Nephron (organoid): Measurements from ENCODE around the gene CBX7.

Experiments
- H3K27ac Mint-ChIP-seq, 3 experiments: 2 replicates each; pipeline ENCODE4 v1.8.0; 2020; ENCODE audit warnings: mixed read lengths in 3 of 3, mild to moderate bottlenecking in 2 of 3, moderate library complexity in 1 of 3
- H3K27me3 Mint-ChIP-seq: 2 replicates; pipeline ENCODE4 v1.8.0; 2021; ENCODE audit warnings: low read depth, mild to moderate bottlenecking, moderate library complexity, mixed read lengths
- H3K36me3 Mint-ChIP-seq: 2 replicates; pipeline ENCODE4 v1.8.0; 2020; ENCODE audit warnings: low read depth, mixed read lengths
- H3K4me1 Mint-ChIP-seq: 2 replicates; pipeline ENCODE4 v1.8.0; 2020; ENCODE audit warnings: mixed read lengths
- H3K4me3 Mint-ChIP-seq, 3 experiments: 2 replicates each; pipeline ENCODE4 v1.8.0; 2020; ENCODE audit warnings: mild to moderate bottlenecking in 3 of 3, mixed read lengths in 3 of 3, moderate library complexity in 2 of 3
- H3K9me3 Mint-ChIP-seq: 2 replicates; pipeline ENCODE4 v1.8.0; 2020; ENCODE audit warnings: mixed read lengths
- TF ChIP-seq, protein P1 (sequence below), 3 experiments: fragments of 200-600 bp; sonication (generic); IDR thresholded peaks; one replicate each; pipeline ENCODE4 v1.5.0; 2021; ENCODE audit warnings: antibody characterized with exemption in 3 of 3; ENCODE audit not compliant: unreplicated experiment in 3 of 3

CBX7 gene

GRCh38 chr22:39098026-39098425 is 54.5 kb downstream of the CBX7 start:
- Mint-ChIP-seq H3K27ac (peak overlapping the region in 2 of 3 experiments; percentile 62 to 76), H3K4me3 (no peak overlapping the region), H3K4me1 (peaks cover 12% of the 10 kb centered on the region), H3K36me3 (no peaks in the 10 kb centered on the region), H3K9me3 (no peaks in the 10 kb centered on the region), H3K27me3 (peaks cover 8% of the 10 kb centered on the region)
- TF ChIP-seq, protein P1, sequence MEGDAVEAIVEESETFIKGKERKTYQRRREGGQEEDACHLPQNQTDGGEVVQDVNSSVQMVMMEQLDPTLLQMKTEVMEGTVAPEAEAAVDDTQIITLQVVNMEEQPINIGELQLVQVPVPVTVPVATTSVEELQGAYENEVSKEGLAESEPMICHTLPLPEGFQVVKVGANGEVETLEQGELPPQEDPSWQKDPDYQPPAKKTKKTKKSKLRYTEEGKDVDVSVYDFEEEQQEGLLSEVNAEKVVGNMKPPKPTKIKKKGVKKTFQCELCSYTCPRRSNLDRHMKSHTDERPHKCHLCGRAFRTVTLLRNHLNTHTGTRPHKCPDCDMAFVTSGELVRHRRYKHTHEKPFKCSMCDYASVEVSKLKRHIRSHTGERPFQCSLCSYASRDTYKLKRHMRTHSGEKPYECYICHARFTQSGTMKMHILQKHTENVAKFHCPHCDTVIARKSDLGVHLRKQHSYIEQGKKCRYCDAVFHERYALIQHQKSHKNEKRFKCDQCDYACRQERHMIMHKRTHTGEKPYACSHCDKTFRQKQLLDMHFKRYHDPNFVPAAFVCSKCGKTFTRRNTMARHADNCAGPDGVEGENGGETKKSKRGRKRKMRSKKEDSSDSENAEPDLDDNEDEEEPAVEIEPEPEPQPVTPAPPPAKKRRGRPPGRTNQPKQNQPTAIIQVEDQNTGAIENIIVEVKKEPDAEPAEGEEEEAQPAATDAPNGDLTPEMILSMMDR (IDR thresholded peaks at IDR 0.05; ENCODE audit: unreplicated experiment in 3 of 3): no peak

- H3K4me3 Mint-ChIP-seq: no peak within 1 kb of the TSS
- H3K27ac Mint-ChIP-seq: peak within 1 kb of the TSS; percentile 62 to 82 (median 76)
- TF ChIP-seq, protein P1 (IDR thresholded peaks at IDR 0.05; ENCODE audit: unreplicated experiment in 3 of 3): no peak
- no peaks in the 10 kb centered on the region for H3K36me3 Mint-ChIP-seq
- no peaks in the 10 kb centered on the region for H3K9me3 Mint-ChIP-seq
- H3K4me1 Mint-ChIP-seq: peaks cover 12% of the 10 kb centered on the region
- peaks cover 8% of the 10 kb centered on the region for H3K27me3 Mint-ChIP-seq
Measured at GRCh38 chr22:39097098-39098020, 55.1 kb downstream of the CBX7 start, which contains the start of gene APOBEC3H. TSS of gene APOBEC3H (plus strand) at chr22:39097244. CDS start at chr22:39100279, 3,035 bp downstream.

DNA sequence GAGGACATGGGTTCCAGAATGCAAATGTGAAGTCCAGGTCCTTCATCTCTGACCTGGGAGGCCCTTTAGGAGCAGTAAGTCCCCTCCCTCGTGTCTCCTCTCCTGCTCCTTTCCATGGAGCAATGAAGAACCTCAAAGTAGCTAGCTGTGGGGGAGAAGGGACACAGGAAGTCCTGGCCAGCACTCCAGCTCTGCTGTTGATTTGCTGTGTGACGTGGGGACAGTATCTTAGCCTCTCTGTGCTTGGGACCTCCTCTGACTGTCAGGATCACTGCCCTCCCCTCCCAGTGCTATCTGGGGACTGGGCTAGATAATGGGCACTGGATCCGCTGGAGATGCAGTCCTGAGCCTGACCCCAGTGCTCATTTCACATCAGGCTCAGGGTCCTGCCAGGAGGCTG is 56.5 kb downstream of the CBX7 start:
- H3K27ac Mint-ChIP-seq: no peak overlapping the region
- H3K27me3 Mint-ChIP-seq: peaks cover 14% of the 10 kb centered on the region
- no peaks in the 10 kb centered on the region for H3K36me3 Mint-ChIP-seq
- H3K9me3 Mint-ChIP-seq: no peaks in the 10 kb centered on the region
- H3K4me3 Mint-ChIP-seq: no peak overlapping the region
- peaks cover 12% of the 10 kb centered on the region for H3K4me1 Mint-ChIP-seq
- TF ChIP-seq, protein P1 (IDR thresholded peaks at IDR 0.05; ENCODE audit: unreplicated experiment in 3 of 3): no peak

GRCh38 chr22:39094717-39095389 is 57.6 kb downstream of the CBX7 start:
- Mint-ChIP-seq H3K36me3 (no peaks in the 10 kb centered on the region), H3K9me3 (no peaks in the 10 kb centered on the region), H3K27ac (no peak overlapping the region), H3K4me3 (no peak overlapping the region), H3K4me1 (peaks cover 5% of the 10 kb centered on the region), H3K27me3 (peaks cover 11% of the 10 kb centered on the region)
- TF ChIP-seq, protein P1 (IDR thresholded peaks at IDR 0.05; ENCODE audit: unreplicated experiment in 3 of 3): no peak

DNA sequence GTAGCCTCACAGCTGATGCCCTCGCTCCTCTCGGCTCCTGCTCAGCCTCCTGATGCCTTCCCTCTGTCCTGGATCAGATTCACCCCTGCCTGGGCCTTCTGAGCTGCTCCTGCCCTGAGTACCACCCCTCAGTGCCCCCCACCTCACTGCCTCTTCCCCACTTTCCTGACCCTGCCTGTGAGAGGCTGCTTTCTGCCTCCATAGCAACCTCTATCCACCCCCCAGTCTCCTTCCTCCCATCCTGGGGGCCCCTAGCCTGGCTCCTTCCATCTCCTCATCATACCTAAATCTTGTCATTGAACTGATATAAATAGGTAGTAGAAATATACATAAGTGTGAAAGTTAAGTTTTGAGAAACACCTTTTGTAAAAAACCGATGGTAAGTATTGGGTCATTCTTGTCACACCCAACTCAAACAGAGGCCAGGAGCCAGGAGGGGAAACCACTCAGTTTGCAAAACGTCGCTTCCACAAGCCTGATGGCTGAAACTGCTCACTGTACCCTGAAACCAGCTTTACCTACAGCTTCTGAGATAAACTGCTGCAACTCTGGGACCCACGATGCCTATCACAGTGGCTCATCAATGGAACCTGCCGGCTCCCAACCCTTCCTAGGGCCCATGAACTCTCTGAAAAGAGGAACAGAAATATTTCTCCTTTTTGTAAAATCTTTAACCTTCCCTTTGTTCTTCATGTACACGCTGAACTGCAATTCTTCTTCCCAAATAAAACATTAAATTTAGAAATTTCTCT is 60.2 kb downstream of the CBX7 start:
- H3K36me3 Mint-ChIP-seq: no peaks in the 10 kb centered on the region
- H3K4me3 Mint-ChIP-seq: no peak overlapping the region
- TF ChIP-seq, protein P1 (IDR thresholded peaks at IDR 0.05; ENCODE audit: unreplicated experiment in 3 of 3): no peak
- H3K27ac Mint-ChIP-seq: no peak overlapping the region
- H3K9me3 Mint-ChIP-seq: no peaks in the 10 kb centered on the region
- H3K27me3 Mint-ChIP-seq: peaks cover 17% of the 10 kb centered on the region
- H3K4me1 Mint-ChIP-seq: peaks cover 12% of the 10 kb centered on the region
